MCF 10A (cell line): ENCODE data around the gene DLK1. TPM values are rescaled to one million over a fixed set of nuclear protein-coding genes. Genes with fewer than 3 reads are reported as not detected.

ENCODE experiments used
- BruUV-seq: library from RNA; stranded (reverse); fragments of 400-500 nt; replicated peaks from 2 replicates; lab custom pipeline; 2021; lab: Mats Ljungman, UMichigan
- CTCF ChIA-PET: fragments of 300-600 bp; sonication (Branson Sonifier 250); formaldehyde crosslinking; extraction: SDS; loops from one replicate; lab custom pipeline; 2021; ENCODE audit warnings: antibody characterized with exemption, inconsistent platforms; lab: Yijun Ruan, JAX
- POLR2A ChIA-PET: fragments of 300-600, 350-650 bp; sonication (Branson Sonifier 250); formaldehyde crosslinking; extraction: SDS; loops from one replicate; lab custom pipeline; 2020; ENCODE audit warnings: antibody characterized with exemption, inconsistent platforms; lab: Yijun Ruan, JAX
- DNase-seq: peaks from one replicate; pipeline ENCODE4 v3.0.0-alpha.2; 2018; ENCODE audit not compliant: unreplicated experiment
- H3K27ac Mint-ChIP-seq: one replicate; pipeline ENCODE4 v1.8.0; 2022; ENCODE audit warnings: mild to moderate bottlenecking, low read depth, mixed read lengths; ENCODE audit not compliant: unreplicated experiment
- H3K27me3 Mint-ChIP-seq: one replicate; pipeline ENCODE4 v1.8.0; 2022; ENCODE audit warnings: mixed read lengths; ENCODE audit not compliant: insufficient read depth, unreplicated experiment
- H3K36me3 Mint-ChIP-seq: one replicate; pipeline ENCODE4 v1.8.0; 2022; ENCODE audit warnings: mild to moderate bottlenecking, moderate library complexity, mixed read lengths; ENCODE audit not compliant: insufficient read depth, unreplicated experiment
- H3K4me1 Mint-ChIP-seq: one replicate; pipeline ENCODE4 v1.8.0; 2022; ENCODE audit warnings: mixed read lengths; ENCODE audit not compliant: insufficient read depth, unreplicated experiment
- H3K4me3 Mint-ChIP-seq: one replicate; pipeline ENCODE4 v1.8.0; 2022; ENCODE audit warnings: mild to moderate bottlenecking, moderate library complexity, mixed read lengths; ENCODE audit not compliant: unreplicated experiment
- H3K9me3 Mint-ChIP-seq: one replicate; pipeline ENCODE4 v1.8.0; 2022; ENCODE audit warnings: mixed read lengths; ENCODE audit not compliant: unreplicated experiment
- CTCF ChIP-seq: fragments of 200-600 bp; IDR thresholded peaks from one replicate; pipeline ENCODE4 v1.8.0; 2022; ENCODE audit warnings: antibody characterized with exemption, mild to moderate bottlenecking; ENCODE audit not compliant: unreplicated experiment
- intact Hi-C: fragments of 100-400 bp; cut with micrococcal nuclease; formaldehyde crosslinking; loops from 2 replicates; pipeline ENCODE4 v1.14.1; 2022
- total RNA-seq: library from RNA; stranded (reverse); gene quantifications from 2 replicates; pipeline ENCODE4 v1.2.3, GENCODE V29; 2022

Gene DLK1
- total RNA-seq, 1 experiment from 2014 or later = not detected

GRCh38 chr14:100783630-100784370 is 57.1 kb downstream of the DLK1 start:
- H3K9me3 Mint-ChIP-seq = no peaks in the 10 kb centered on the region
- TF ChIP-seq CTCF = no peak
- H3K36me3 Mint-ChIP-seq = no peaks in the 10 kb centered on the region
- BruUV-seq = no TSS peak
- intact Hi-C loops = no loop called here
- no peaks in the 10 kb centered on the region for H3K4me1 Mint-ChIP-seq
- POLR2A ChIA-PET = interaction anchor here (0.6 kb wide), 1 partner anchor 763 kb away, joined by 3 read pairs; no protein-coding TSS in a partner anchor
- no peak for DNase-seq
- no peak overlapping the region for H3K27ac Mint-ChIP-seq
- H3K27me3 Mint-ChIP-seq = peaks cover 12% of the 10 kb centered on the region
- CTCF ChIA-PET = interaction anchor here (0.6 kb wide), 1 partner anchor 858 kb away, joined by 3 read pairs; no protein-coding TSS in a partner anchor
- no peak overlapping the region for H3K4me3 Mint-ChIP-seq

GRCh38 chr14:100784523-100785337 is 58.0 kb downstream of the DLK1 start:
- POLR2A ChIA-PET = no interaction called here
- DNase-seq = no peak
- no peak for TF ChIP-seq CTCF
- BruUV-seq = no TSS peak
- H3K4me1 Mint-ChIP-seq = no peaks in the 10 kb centered on the region
- CTCF ChIA-PET = no interaction called here
- no peak overlapping the region for H3K4me3 Mint-ChIP-seq
- H3K36me3 Mint-ChIP-seq = no peaks in the 10 kb centered on the region
- intact Hi-C loops = no loop called here
- H3K27ac Mint-ChIP-seq = no peak overlapping the region
- no peaks in the 10 kb centered on the region for H3K9me3 Mint-ChIP-seq
- H3K27me3 Mint-ChIP-seq = peaks cover 12% of the 10 kb centered on the region

GRCh38 chr14:100785338-100785615 is 58.6 kb downstream of the DLK1 start:
- ChIA-PET CTCF (no interaction called here), POLR2A (no interaction called here)
- Mint-ChIP-seq H3K9me3 (no peaks in the 10 kb centered on the region), H3K4me3 (no peak overlapping the region), H3K4me1 (no peaks in the 10 kb centered on the region), H3K36me3 (no peaks in the 10 kb centered on the region), H3K27me3 (peaks cover 12% of the 10 kb centered on the region), H3K27ac (no peak overlapping the region)
- TF ChIP-seq CTCF = no peak
- intact Hi-C loops = no loop called here
- DNase-seq = no peak
- no TSS peak for BruUV-seq

- no peaks in the 10 kb centered on the region for H3K9me3 Mint-ChIP-seq
- no peaks in the 10 kb centered on the region for H3K36me3 Mint-ChIP-seq
- H3K4me3 Mint-ChIP-seq = no peak overlapping the region
- BruUV-seq = no TSS peak
- TF ChIP-seq CTCF = no peak
- POLR2A ChIA-PET = no interaction called here
- no peak for DNase-seq
- peaks cover 12% of the 10 kb centered on the region for H3K27me3 Mint-ChIP-seq
- intact Hi-C loops = no loop called here
- CTCF ChIA-PET = no interaction called here
- H3K27ac Mint-ChIP-seq = no peak overlapping the region
- H3K4me1 Mint-ChIP-seq = no peaks in the 10 kb centered on the region
These were observed 58.9 kb downstream of the DLK1 start for GRCh38 chr14:100785626-100786025.
